HFF-Myc (cell line): ENCODE data around the gene RSPH6A.
"Not testable (repeated sequence)": the region's sequence is repeated elsewhere in the genome, so short reads cannot be mapped to it uniquely, and the experiment has no call there.

Experiments used
- DNase-seq: peaks from one replicate; pipeline ENCODE4 v3.0.0-alpha.2; 2011; ENCODE audit warnings: low read depth; ENCODE audit errors: extremely low read depth
- H3K4me3 ChIP-seq: replicated peaks from 2 replicates; pipeline ENCODE4 v1.5.1; 2011; ENCODE audit warnings: low read depth, mild to moderate bottlenecking, control low read depth, low read length
- CTCF ChIP-seq: IDR thresholded peaks from 2 replicates; pipeline ENCODE4 v1.5.1; 2012; ENCODE audit warnings: mild to moderate bottlenecking, low read depth, low read length, control low read depth; ENCODE audit errors: missing control alignments

Gene RSPH6A

GRCh38 chr19:45804959-45805230 is 10.2 kb downstream of the RSPH6A start:
- DNase-seq: no peak
- H3K4me3 ChIP-seq: no peak overlapping the region
- no peak for TF ChIP-seq CTCF

- no peak overlapping the region for H3K4me3 ChIP-seq
- no peak for DNase-seq
- no peak for TF ChIP-seq CTCF
Observed at GRCh38 chr19:45804140-45804958, 10.8 kb downstream of the RSPH6A start.

- DNase-seq: no peak
- TF ChIP-seq CTCF: no peak
- H3K4me3 ChIP-seq: no peak overlapping the region
Observed at GRCh38 chr19:45801603-45802175, 13.4 kb downstream of the RSPH6A start.

- H3K4me3 ChIP-seq: no peak overlapping the region
- no peak for DNase-seq
- no peak for TF ChIP-seq CTCF
Observed at GRCh38 chr19:45800070-45800553, 15.0 kb downstream of the RSPH6A start.

GRCh38 chr19:45799541-45799940 is 15.6 kb downstream of the RSPH6A start:
- H3K4me3 ChIP-seq, DNase-seq: not testable (repeated sequence)

- DNase-seq: no peak
- no peak overlapping the region for H3K4me3 ChIP-seq
- peak; percentile 78 for TF ChIP-seq CTCF
Observed at GRCh38 chr19:45798995-45799517, 16.1 kb downstream of the RSPH6A start.

- TF ChIP-seq CTCF: no peak
- no peak overlapping the region for H3K4me3 ChIP-seq
Observed at GRCh38 chr19:45794627-45795026, 20.5 kb downstream of the RSPH6A start.

More at GRCh38 chr19:45794627-45795026, 20.5 kb downstream of the RSPH6A start:
- no peak for DNase-seq
